HEK293T (cell line): ENCODE data around the gene ANKDD1A.

Experiments
- CTCF ChIA-PET: fragments of 350-600 bp; formaldehyde crosslinking; extraction: SDS; loops from one replicate; lab custom pipeline; 2021; ENCODE audit warnings: antibody characterized with exemption, inconsistent platforms; lab: Yijun Ruan, JAX
- POLR2A ChIA-PET: fragments of 350-600 bp; formaldehyde crosslinking; extraction: SDS; loops from one replicate; lab custom pipeline; 2020; ENCODE audit warnings: antibody characterized with exemption, inconsistent platforms; lab: Yijun Ruan, JAX
- DNase-seq: peaks from one replicate; pipeline ENCODE4 v3.0.0; 2012; ENCODE audit warnings: mixed read lengths; ENCODE audit errors: extremely low spot score
- ARNT ChIP-seq: fragments of 450-650 bp; IDR thresholded peaks from 2 replicates; pipeline ENCODE4 v1.6.1; 2017; ENCODE audit warnings: mild to moderate bottlenecking
- BHLHE40 ChIP-seq: fragments of 450-650 bp; IDR thresholded peaks from 2 replicates; pipeline ENCODE4 v1.6.1; 2016; ENCODE audit warnings: mild to moderate bottlenecking, moderate library complexity, borderline replicate concordance
- CTBP1 ChIP-seq: fragments of 450-650 bp; IDR thresholded peaks from 2 replicates; pipeline ENCODE4 v1.6.1; 2016; ENCODE audit warnings: borderline replicate concordance
- ELF4 ChIP-seq: fragments of 450-650 bp; IDR thresholded peaks from 2 replicates; pipeline ENCODE4 v1.6.1; 2017; ENCODE audit warnings: antibody characterized with exemption
- FOXA1 ChIP-seq: fragments of 450-650 bp; IDR thresholded peaks from 2 replicates; pipeline ENCODE4 v1.6.1; 2016; ENCODE audit warnings: mild to moderate bottlenecking
- FOXK2 ChIP-seq: fragments of 450-650 bp; IDR thresholded peaks from 2 replicates; pipeline ENCODE4 v1.6.1; 2016; ENCODE audit warnings: mild to moderate bottlenecking
- FOXM1 ChIP-seq: fragments of 450-650 bp; IDR thresholded peaks from 2 replicates; pipeline ENCODE4 v1.6.1; 2017; ENCODE audit warnings: mild to moderate bottlenecking, borderline replicate concordance
- HDGF ChIP-seq: fragments of 450-650 bp; IDR thresholded peaks from 2 replicates; pipeline ENCODE4 v1.6.1; 2017; ENCODE audit warnings: antibody characterized with exemption, borderline replicate concordance
- L3MBTL2 ChIP-seq: fragments of 450-650 bp; conservative IDR thresholded peaks from 2 replicates; pipeline ENCODE4 v1.6.1; 2016; ENCODE audit warnings: mild to moderate bottlenecking
- LEF1 ChIP-seq: fragments of 450-650 bp; IDR thresholded peaks from 2 replicates; pipeline ENCODE4 v1.6.1; 2017; ENCODE audit warnings: mild to moderate bottlenecking, borderline replicate concordance
- NFRKB ChIP-seq: fragments of 450-650 bp; IDR thresholded peaks from 2 replicates; pipeline ENCODE4 v1.6.1; 2016; ENCODE audit warnings: mild to moderate bottlenecking, moderate library complexity
- PKNOX1 ChIP-seq: fragments of 450-650 bp; IDR thresholded peaks from 2 replicates; pipeline ENCODE4 v1.6.1; 2016
- SP1 ChIP-seq: fragments of 450-650 bp; IDR thresholded peaks from 2 replicates; pipeline ENCODE4 v1.6.1; 2017
- SUZ12 ChIP-seq: fragments of 450-650 bp; IDR thresholded peaks from 2 replicates; pipeline ENCODE4 v1.6.1; 2016; ENCODE audit warnings: mild to moderate bottlenecking
- TARDBP ChIP-seq: fragments of 450-650 bp; IDR thresholded peaks from 2 replicates; pipeline ENCODE4 v1.6.1; 2016
- ZNF384 ChIP-seq: fragments of 450-650 bp; IDR thresholded peaks from 2 replicates; pipeline ENCODE4 v1.6.1; 2016

ANKDD1A gene

DNA sequence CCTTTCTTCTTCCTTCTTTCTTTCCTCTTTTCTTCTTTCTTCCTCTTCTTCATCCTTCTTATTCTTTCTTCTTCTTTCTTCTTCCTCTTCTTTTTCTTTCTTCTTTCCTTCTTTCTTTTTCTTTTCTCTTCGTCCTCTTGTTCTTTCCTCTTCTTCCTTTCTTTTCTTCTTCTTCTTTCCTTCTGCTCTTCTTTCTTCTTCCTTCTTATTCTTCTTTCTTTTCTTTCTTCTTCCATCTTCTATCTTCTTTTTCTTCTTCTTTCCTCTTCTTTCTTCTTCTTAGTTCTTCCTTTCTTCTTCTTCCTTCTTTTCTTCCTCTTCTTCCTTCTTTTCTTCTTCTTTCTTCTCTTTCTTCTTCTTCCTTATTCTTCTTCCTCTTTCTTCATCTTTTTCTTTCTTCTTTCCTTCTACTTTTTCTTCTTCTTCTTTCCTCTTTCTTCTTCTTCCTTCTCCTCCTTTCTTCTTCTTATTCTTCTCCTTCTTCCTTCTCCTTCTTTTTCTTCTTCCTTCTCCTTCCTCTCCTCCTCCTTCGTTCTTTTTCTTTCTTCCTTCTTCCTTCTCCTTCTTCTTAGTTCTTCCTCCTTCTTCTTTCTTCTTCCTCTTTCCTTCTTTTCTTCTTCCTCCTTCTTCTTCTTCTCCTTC lies 40.2 kb downstream of the ANKDD1A start:
- DNase-seq, result no peak
- ChIA-PET CTCF (no interaction called here), POLR2A (no interaction called here)
- TF ChIP-seq LEF1, result no peak
- no peak for TF ChIP-seq HDGF
- TF ChIP-seq NFRKB, result no peak
- TF ChIP-seq SP1, result no peak
- TF ChIP-seq FOXA1, result no peak

- DNase-seq, result no peak
- ChIA-PET POLR2A (no interaction called here), CTCF (no interaction called here)
- TF ChIP-seq FOXM1 (no peak), L3MBTL2 (no peak), BHLHE40 (no peak), LEF1 (no peak), ELF4 (no peak), CTBP1 (no peak), ARNT (no peak), PKNOX1 (no peak), FOXA1 (no peak)
Observed at GRCh38 chr15:64954395-64954794, 42.7 kb downstream of the ANKDD1A start.

GRCh38 chr15:64959128-64959527 lies 47.4 kb downstream of the ANKDD1A start:
- POLR2A ChIA-PET, result no interaction called here
- DNase-seq, result no peak
- CTCF ChIA-PET, result no interaction called here
- no peak for TF ChIP-seq ELF4
- no peak for TF ChIP-seq HDGF
- no peak for TF ChIP-seq FOXK2
- TF ChIP-seq ZNF384, result no peak
- TF ChIP-seq PKNOX1, result no peak
- TF ChIP-seq SP1, result no peak
- no peak for TF ChIP-seq L3MBTL2
- TF ChIP-seq FOXA1, result no peak
- no peak for TF ChIP-seq LEF1
- TF ChIP-seq TARDBP, result no peak
- TF ChIP-seq CTBP1, result no peak
- no peak for TF ChIP-seq NFRKB
- TF ChIP-seq SUZ12, result no peak
- no peak for TF ChIP-seq FOXM1
- TF ChIP-seq BHLHE40, result no peak
- no peak for TF ChIP-seq ARNT

GRCh38 chr15:64960153-64960552 lies 48.5 kb downstream of the ANKDD1A start:
- no peak for DNase-seq
- TF ChIP-seq FOXA1, result no peak
- no peak for TF ChIP-seq HDGF
- no peak for TF ChIP-seq L3MBTL2
- no peak for TF ChIP-seq FOXM1
- TF ChIP-seq NFRKB, result no peak
- no peak for TF ChIP-seq FOXK2
- no peak for TF ChIP-seq TARDBP
- no peak for TF ChIP-seq SP1
- TF ChIP-seq CTBP1, result no peak
- CTCF ChIA-PET, result no interaction called here
- POLR2A ChIA-PET, result no interaction called here

DNA sequence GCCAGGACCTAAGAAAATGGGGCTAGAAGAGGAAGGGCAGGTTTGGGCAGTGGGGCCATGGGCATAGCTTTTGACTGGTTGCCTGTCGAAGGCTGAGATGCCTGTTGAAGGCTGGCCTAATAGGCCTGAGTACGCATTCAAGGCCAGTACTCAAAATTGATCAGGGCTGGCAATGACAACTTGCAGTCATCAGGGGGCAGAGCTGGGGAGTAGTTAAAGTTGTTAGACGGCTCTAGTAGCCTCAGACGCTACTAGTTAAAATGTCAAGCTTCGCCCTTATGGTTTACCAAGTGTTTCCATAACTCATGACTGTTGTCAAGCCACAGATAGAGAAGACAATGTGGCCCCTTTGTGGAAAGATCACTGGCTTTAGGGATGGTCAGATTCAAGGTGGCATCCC lies 49.3 kb downstream of the ANKDD1A start:
- CTCF ChIA-PET, result no interaction called here
- TF ChIP-seq FOXA1 (no peak), HDGF (no peak), PKNOX1 (no peak), BHLHE40 (no peak), ARNT (no peak), LEF1 (no peak), L3MBTL2 (no peak), ZNF384 (no peak), SP1 (no peak), NFRKB (no peak), FOXK2 (no peak), FOXM1 (no peak), TARDBP (no peak), ELF4 (no peak), SUZ12 (no peak), CTBP1 (no peak)
- DNase-seq, result no peak
- POLR2A ChIA-PET, result no interaction called here

GRCh38 chr15:64969401-64969800 lies 57.7 kb downstream of the ANKDD1A start:
- TF ChIP-seq PKNOX1 (no peak), FOXA1 (no peak), HDGF (no peak), FOXK2 (no peak), ZNF384 (no peak), LEF1 (no peak), SUZ12 (no peak), NFRKB (no peak), TARDBP (no peak), SP1 (no peak), BHLHE40 (no peak), ARNT (no peak), L3MBTL2 (no peak), FOXM1 (no peak), CTBP1 (no peak), ELF4 (no peak)
- CTCF ChIA-PET, result no interaction called here
- DNase-seq, result no peak
- POLR2A ChIA-PET, result no interaction called here
